Activated CD4-positive, alpha-beta memory T cell treated with anti-CD3 and anti-CD28 coated beads, Interleukin-2, amount 10 ng/mL, durations not matched to agents 7 days and 5 days (primary cell): ENCODE data around the gene LEFTY1. TPM values are rescaled to one million over a fixed set of nuclear protein-coding genes. Genes with fewer than 3 reads are reported as not detected.
A peak's percentile ranks its signal among the peaks of the same experiment; 100 is the strongest.

ENCODE experiments used
- CTCF ChIA-PET: fragments of 350-600 bp; sonication (Branson Sonifier 250); formaldehyde crosslinking; loops from one replicate; lab custom pipeline; 2021; ENCODE audit warnings: antibody characterized with exemption, inconsistent platforms; lab: Charles Lee
- POLR2A ChIA-PET: fragments of 350-600 bp; sonication (Branson Sonifier 250); formaldehyde crosslinking; loops from one replicate; lab custom pipeline; 2021; ENCODE audit warnings: antibody characterized with exemption; lab: Charles Lee
- DNase-seq: peaks from one replicate; pipeline ENCODE4 v3.0.0-alpha.2; 2020
- H3K27ac Mint-ChIP-seq: one replicate; pipeline ENCODE4 v1.8.0; 2021; ENCODE audit warnings: mild to moderate bottlenecking, mixed read lengths
- H3K27me3 Mint-ChIP-seq: one replicate; pipeline ENCODE4 v1.8.0; 2021; ENCODE audit warnings: mixed read lengths
- H3K36me3 Mint-ChIP-seq: one replicate; pipeline ENCODE4 v1.8.0; 2021; ENCODE audit warnings: low read depth, mixed read lengths
- H3K4me1 Mint-ChIP-seq: one replicate; pipeline ENCODE4 v1.8.0; 2021; ENCODE audit warnings: mixed read lengths
- H3K4me3 Mint-ChIP-seq: one replicate; pipeline ENCODE4 v1.8.0; 2021; ENCODE audit warnings: mild to moderate bottlenecking, mixed read lengths
- H3K9me3 Mint-ChIP-seq: one replicate; pipeline ENCODE4 v1.8.0; 2021; ENCODE audit warnings: mixed read lengths
- total RNA-seq, 2 experiments: library from RNA; stranded (reverse); gene quantifications; one replicate each; pipeline ENCODE4 v1.2.3, GENCODE V29; 2021

LEFTY1 gene
- total RNA-seq, 2 experiments from 2014 or later = not detected

GRCh38 chr1:225876900-225877510, 11.9 kb downstream of the LEFTY1 start:
- Mint-ChIP-seq H3K4me1 (peaks cover 78% of the 10 kb centered on the region), H3K36me3 (peaks cover 70% of the 10 kb centered on the region), H3K27me3 (no peaks in the 10 kb centered on the region), H3K9me3 (no peaks in the 10 kb centered on the region), H3K27ac (no peak overlapping the region), H3K4me3 (no peak overlapping the region)
- ChIA-PET CTCF (interaction anchor here (0.9 to 1.5 kb wide), 4 partner anchors 11 to 111 kb away, joined by 3 to 7 read pairs (median 4); no protein-coding TSS in a partner anchor), POLR2A (interaction anchor here (1.2 kb wide), 2 partner anchors 20 to 45 kb away, joined by 4 to 5 read pairs; no protein-coding TSS in a partner anchor)
- DNase-seq = no peak

DNA sequence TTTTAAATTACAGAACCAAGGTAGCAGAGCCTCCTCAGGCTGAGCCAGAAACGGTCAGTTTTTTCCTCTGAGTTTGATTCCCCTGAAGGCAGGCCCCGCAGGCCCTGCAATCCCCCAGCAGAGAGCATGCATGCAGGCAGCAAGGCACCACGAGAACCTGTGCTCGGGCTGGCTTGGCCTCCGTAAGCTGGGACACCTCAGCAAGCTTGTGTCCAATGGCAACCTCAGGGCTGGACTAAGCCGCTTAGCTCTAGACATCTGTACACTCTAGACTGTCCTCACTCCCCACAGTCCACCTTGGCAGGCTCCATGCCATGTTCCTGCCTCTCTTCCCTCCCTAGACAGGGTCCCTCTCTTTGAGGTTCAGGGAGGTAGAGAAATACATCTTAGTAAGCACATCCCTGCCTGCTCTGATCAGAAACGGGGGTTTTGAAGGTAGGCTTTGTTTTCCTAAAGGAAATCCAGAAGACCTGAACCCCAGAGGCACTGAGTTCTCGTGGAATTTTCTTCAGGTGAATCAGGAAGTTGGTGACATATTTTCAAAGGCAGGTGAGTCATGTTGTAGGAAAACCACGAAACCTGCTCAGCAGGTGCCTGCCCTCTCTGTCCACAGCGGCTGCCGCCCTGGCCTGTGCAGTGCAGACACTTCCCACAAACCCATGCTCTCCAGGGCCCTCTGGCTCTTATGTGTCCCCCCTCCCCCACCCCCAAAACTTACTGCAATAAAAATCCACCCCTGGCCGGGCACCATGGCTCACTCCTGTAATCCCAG, 13.7 kb downstream of the LEFTY1 start:
- DNase-seq = no peak
- CTCF ChIA-PET = interaction anchor here (1.4 kb wide), 1 partner anchor 18 kb away, joined by 3 read pairs; no protein-coding TSS in a partner anchor
- peaks cover 75% of the 10 kb centered on the region for H3K4me1 Mint-ChIP-seq
- peaks cover 79% of the 10 kb centered on the region for H3K36me3 Mint-ChIP-seq
- H3K9me3 Mint-ChIP-seq = no peaks in the 10 kb centered on the region
- no peak overlapping the region for H3K27ac Mint-ChIP-seq
- POLR2A ChIA-PET = interaction anchor here (1.5 kb wide), 1 partner anchor 22 kb away, joined by 5 read pairs; no protein-coding TSS in a partner anchor
- no peaks in the 10 kb centered on the region for H3K27me3 Mint-ChIP-seq
- H3K4me3 Mint-ChIP-seq = no peak overlapping the region

DNA sequence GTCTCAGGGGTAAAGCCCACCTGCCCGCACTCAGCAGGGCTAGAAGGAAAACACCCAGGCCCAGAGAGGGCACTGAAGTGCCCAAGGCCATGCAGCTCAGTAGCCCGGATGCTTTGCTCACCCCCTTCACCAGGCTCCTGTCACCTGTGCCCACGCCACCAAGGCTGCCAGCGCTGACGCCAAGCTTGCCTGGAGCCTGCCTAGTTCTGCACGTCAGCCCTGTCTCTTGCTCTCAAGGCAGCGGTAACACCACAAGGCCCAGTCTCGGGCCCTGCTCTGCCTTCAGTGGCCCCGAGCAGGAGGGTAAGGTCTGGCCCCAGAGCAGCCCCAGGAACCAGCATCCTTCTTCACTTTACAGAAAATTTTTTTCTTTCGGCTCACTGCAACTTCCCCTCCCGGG, 14.5 kb downstream of the LEFTY1 start:
- DNase-seq = no peak
- ChIA-PET CTCF (interaction anchor here (1.4 kb wide), 1 partner anchor 17 kb away, joined by 3 read pairs; no protein-coding TSS in a partner anchor), POLR2A (interaction anchor here (1.0 to 1.5 kb wide), 3 partner anchors 8 to 49 kb away, joined by 3 to 5 read pairs (median 5); partner anchors contain the start of genes PYCR2 and TMEM63A)
- Mint-ChIP-seq H3K27ac (no peak overlapping the region), H3K4me3 (no peak overlapping the region), H3K9me3 (no peaks in the 10 kb centered on the region), H3K36me3 (peaks cover 72% of the 10 kb centered on the region), H3K4me1 (peaks cover 67% of the 10 kb centered on the region), H3K27me3 (no peaks in the 10 kb centered on the region)

GRCh38 chr1:225873281-225873850, 15.6 kb downstream of the LEFTY1 start:
- DNase-seq = no peak
- Mint-ChIP-seq H3K36me3 (peaks cover 69% of the 10 kb centered on the region), H3K27me3 (no peaks in the 10 kb centered on the region), H3K9me3 (no peaks in the 10 kb centered on the region), H3K4me1 (peaks cover 58% of the 10 kb centered on the region), H3K4me3 (no peak overlapping the region), H3K27ac (no peak overlapping the region)
- CTCF ChIA-PET = interaction anchor here (0.9 kb wide), 1 partner anchor 38 kb away, joined by 3 read pairs; no protein-coding TSS in a partner anchor
- POLR2A ChIA-PET = interaction anchor here (1.0 to 1.5 kb wide), 2 partner anchors 9 to 50 kb away, joined by 3 to 5 read pairs; partner anchors contain the start of genes PYCR2 and TMEM63A

GRCh38 chr1:225872075-225872430, 16.9 kb downstream of the LEFTY1 start:
- no peaks in the 10 kb centered on the region for H3K27me3 Mint-ChIP-seq
- peak overlapping the region; percentile 44 for H3K27ac Mint-ChIP-seq
- DNase-seq = no peak
- POLR2A ChIA-PET = interaction anchor here (1.2 to 4.0 kb wide), 3 partner anchors 10 to 52 kb away, joined by 4 to 40 read pairs (median 4); partner anchors contain the start of genes LEFTY1, PYCR2 and TMEM63A
- no peaks in the 10 kb centered on the region for H3K9me3 Mint-ChIP-seq
- no peak overlapping the region for H3K4me3 Mint-ChIP-seq
- CTCF ChIA-PET = interaction anchor here (0.7 to 1.3 kb wide), 5 partner anchors 10 to 94 kb away, joined by 4 to 8 read pairs (median 4); partner anchors contain the start of genes SRP9 and TMEM63A
- peaks cover 56% of the 10 kb centered on the region for H3K4me1 Mint-ChIP-seq
- H3K36me3 Mint-ChIP-seq = peaks cover 72% of the 10 kb centered on the region

DNA sequence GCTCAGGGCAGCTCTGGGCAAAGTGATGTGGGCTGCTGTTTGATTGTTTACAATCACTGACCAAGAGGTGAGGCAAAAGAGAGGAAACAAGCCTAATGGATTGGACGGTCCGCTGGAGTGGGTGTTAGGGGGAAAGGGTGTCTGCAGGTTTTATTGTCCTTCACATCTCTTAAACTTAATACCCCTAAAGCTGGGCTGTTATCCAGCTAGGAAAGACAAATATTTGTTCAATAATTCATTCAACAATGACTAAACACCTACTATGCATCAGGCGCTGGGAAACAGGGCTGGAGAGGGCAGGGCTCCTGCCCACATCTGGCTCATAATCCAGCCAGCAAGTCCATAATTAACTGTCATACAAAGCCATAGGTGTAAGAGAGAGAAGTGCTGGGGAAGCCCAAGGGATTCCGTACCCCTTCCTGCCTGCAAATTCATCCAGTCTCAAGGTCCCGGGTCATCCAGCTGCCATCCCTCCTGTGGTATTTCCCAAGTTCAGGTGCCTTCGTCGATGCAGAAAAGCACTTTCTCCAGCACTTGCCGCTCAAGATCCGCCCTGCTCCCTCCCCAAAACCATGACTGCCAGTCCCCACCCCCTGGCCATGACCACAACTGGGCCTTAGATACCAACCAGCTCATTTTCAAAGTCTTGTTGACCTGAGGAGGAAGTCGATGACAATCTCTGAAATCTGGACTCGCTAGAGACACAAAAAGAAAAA, 17.4 kb downstream of the LEFTY1 start:
- Mint-ChIP-seq H3K36me3 (peaks cover 73% of the 10 kb centered on the region), H3K9me3 (no peaks in the 10 kb centered on the region), H3K4me1 (peaks cover 58% of the 10 kb centered on the region), H3K27ac (peak overlapping the region; percentile 44), H3K27me3 (no peaks in the 10 kb centered on the region), H3K4me3 (no peak overlapping the region)
- CTCF ChIA-PET = interaction anchor here (0.7 to 1.3 kb wide), 5 partner anchors 10 to 94 kb away, joined by 4 to 8 read pairs (median 4); partner anchors contain the start of genes SRP9 and TMEM63A
- DNase-seq = peak; percentile 44
- POLR2A ChIA-PET = interaction anchor here (0.7 to 4.0 kb wide), 5 partner anchors 10 to 92 kb away, joined by 3 to 40 read pairs (median 4); partner anchors contain the start of genes LEFTY1, PYCR2 and TMEM63A

DNA sequence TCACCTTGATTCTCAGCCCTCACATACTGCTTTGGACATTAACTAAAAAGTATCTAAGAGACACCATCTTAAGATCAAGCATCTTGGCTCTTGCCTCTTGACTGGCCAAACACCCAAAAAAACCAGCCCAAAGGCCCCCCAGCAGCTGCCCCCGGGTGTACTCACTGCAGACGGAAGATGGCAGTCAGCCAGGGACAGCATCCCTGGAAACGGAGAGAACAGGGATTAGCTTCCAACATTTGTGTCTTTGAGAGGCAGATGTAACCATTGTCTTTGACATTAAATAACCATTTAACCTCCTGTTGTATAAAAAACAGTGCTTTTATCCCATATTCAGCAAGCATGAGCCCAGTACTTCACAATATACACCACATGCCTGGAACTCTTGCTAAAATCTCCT, 18.0 kb downstream of the LEFTY1 start:
- Mint-ChIP-seq H3K27ac (no peak overlapping the region), H3K4me3 (no peak overlapping the region), H3K4me1 (peaks cover 59% of the 10 kb centered on the region), H3K9me3 (no peaks in the 10 kb centered on the region), H3K27me3 (no peaks in the 10 kb centered on the region), H3K36me3 (peaks cover 74% of the 10 kb centered on the region)
- POLR2A ChIA-PET = interaction anchor here (0.9 to 4.0 kb wide), 3 partner anchors 11 to 53 kb away, joined by 3 to 40 read pairs (median 4); partner anchors contain the start of genes PYCR2 and TMEM63A
- CTCF ChIA-PET = interaction anchor here (0.9 to 1.3 kb wide), 3 partner anchors 11 to 40 kb away, joined by 3 to 4 read pairs (median 4); partner anchors contain the start of gene TMEM63A
- DNase-seq = no peak

GRCh38 chr1:225868631-225869330, 20.2 kb downstream of the LEFTY1 start:
- Mint-ChIP-seq H3K36me3 (peaks cover 73% of the 10 kb centered on the region), H3K9me3 (no peaks in the 10 kb centered on the region)
- CTCF ChIA-PET = no interaction called here

GRCh38 chr1:225866981-225867380, 22.0 kb downstream of the LEFTY1 start:
- DNase-seq = no peak
- no peaks in the 10 kb centered on the region for H3K27me3 Mint-ChIP-seq
- ChIA-PET CTCF (interaction anchor here (2.0 to 2.1 kb wide), 2 partner anchors 10 to 15 kb away, joined by 6 to 7 read pairs; partner anchors contain the start of gene TMEM63A), POLR2A (interaction anchor here (1.0 to 3.1 kb wide), 5 partner anchors 15 to 89 kb away, joined by 3 to 24 read pairs (median 8); partner anchors contain the start of genes SRP9 and TMEM63A)
- H3K27ac Mint-ChIP-seq = peak overlapping the region; percentile 41
- peaks cover 72% of the 10 kb centered on the region for H3K36me3 Mint-ChIP-seq
- H3K9me3 Mint-ChIP-seq = no peaks in the 10 kb centered on the region
- peaks cover 46% of the 10 kb centered on the region for H3K4me1 Mint-ChIP-seq
- H3K4me3 Mint-ChIP-seq = no peak overlapping the region

More at GRCh38 chr1:225868631-225869330, 20.2 kb downstream of the LEFTY1 start:
- Mint-ChIP-seq H3K27me3 (no peaks in the 10 kb centered on the region), H3K4me3 (no peak overlapping the region), H3K27ac (no peak overlapping the region), H3K4me1 (peaks cover 58% of the 10 kb centered on the region)
- DNase-seq = no peak
- POLR2A ChIA-PET = interaction anchor here (4.0 kb wide), 1 partner anchor 13 kb away, joined by 40 read pairs; the partner anchor contains the start of gene TMEM63A

DNA sequence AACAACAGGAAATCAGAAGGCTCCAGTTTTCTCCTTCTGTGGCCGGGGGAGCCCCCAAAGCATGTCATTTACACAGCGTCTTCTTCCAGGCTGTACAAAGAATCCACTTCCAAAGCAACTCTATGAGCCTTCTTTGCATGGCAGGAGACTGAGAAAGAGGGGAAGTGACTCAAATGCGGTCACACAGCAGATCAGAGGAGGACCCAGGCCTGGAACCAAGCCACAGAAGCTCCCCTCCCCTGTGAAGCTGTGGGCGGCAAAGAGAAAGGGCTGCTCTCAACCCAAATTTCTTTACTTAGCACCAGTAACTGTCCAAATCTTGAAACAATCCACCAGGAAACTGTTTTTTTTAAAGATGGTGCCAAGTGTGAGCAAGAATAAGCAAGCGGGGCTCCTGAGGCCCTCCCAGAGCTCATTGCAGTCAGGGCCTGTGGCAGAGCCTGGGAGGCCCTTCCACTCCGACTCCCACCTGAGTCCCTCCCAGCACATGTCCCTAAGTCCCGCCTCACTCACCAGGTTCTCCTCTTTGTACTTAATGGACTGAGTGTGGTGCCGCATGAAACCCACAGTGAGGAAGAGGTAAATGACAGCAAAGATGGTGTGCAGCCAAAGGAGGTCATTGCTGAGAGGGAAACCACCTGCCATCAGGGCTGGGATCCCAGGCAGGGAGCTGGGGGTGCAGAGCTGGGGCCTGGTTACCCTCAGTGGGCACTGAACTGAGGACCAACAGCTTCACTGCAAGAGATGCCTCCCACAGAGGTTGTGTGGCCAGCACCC, 22.7 kb downstream of the LEFTY1 start:
- POLR2A ChIA-PET = interaction anchor here (0.7 to 3.1 kb wide), 8 partner anchors 16 to 134 kb away, joined by 3 to 24 read pairs (median 4); partner anchors contain the start of genes SRP9 and TMEM63A
- Mint-ChIP-seq H3K36me3 (peaks cover 72% of the 10 kb centered on the region), H3K4me1 (peaks cover 39% of the 10 kb centered on the region), H3K9me3 (no peaks in the 10 kb centered on the region), H3K27me3 (no peaks in the 10 kb centered on the region), H3K27ac (peak overlapping the region; percentile 50), H3K4me3 (no peak overlapping the region)
- CTCF ChIA-PET = interaction anchor here (2.0 to 2.1 kb wide), 2 partner anchors 11 to 15 kb away, joined by 6 to 7 read pairs; partner anchors contain the start of gene TMEM63A
- DNase-seq = peak; percentile 77
